Duodenal mucosa (tissue), 2 donors: ENCODE results near the gene PHKA2.
"Not testable (repeated sequence)": the region's sequence is repeated elsewhere in the genome, so short reads cannot be mapped to it uniquely, and the experiment has no call there.

ENCODE experiments used
- H3K27ac ChIP-seq: one replicate; pipeline ENCODE4 v1.7.0; 2013; ENCODE audit warnings: low read depth, low read length
- H3K27me3 ChIP-seq, 2 donors: one replicate each; pipeline ENCODE4 v1.7.0; 2013; ENCODE audit warnings: low read length in 2 of 2, control low read depth in 1 of 2; ENCODE audit not compliant: insufficient read depth in 2 of 2, control insufficient read depth in 1 of 2
- H3K36me3 ChIP-seq, 2 donors: one replicate each; pipeline ENCODE4 v1.7.0; 2013; ENCODE audit warnings: low read length in 2 of 2, control low read depth in 1 of 2; ENCODE audit not compliant: insufficient read depth in 2 of 2, control insufficient read depth in 1 of 2
- H3K4me1 ChIP-seq, 2 donors: one replicate each; pipeline ENCODE4 v1.7.0; 2013; ENCODE audit warnings: low read length in 2 of 2, control low read depth in 1 of 2; ENCODE audit not compliant: insufficient read depth in 2 of 2, control insufficient read depth in 1 of 2
- H3K4me3 ChIP-seq, 2 donors: one replicate each; pipeline ENCODE4 v1.7.0; 2013; ENCODE audit warnings: low read length in 2 of 2, low read depth in 1 of 2
- H3K9ac ChIP-seq, 2 donors: one replicate each; pipeline ENCODE4 v1.7.0; 2013; ENCODE audit warnings: low read length in 2 of 2, low read depth in 1 of 2
- H3K9me3 ChIP-seq, 2 donors: one replicate each; pipeline ENCODE4 v1.7.0; 2013; ENCODE audit warnings: low read length in 2 of 2, control low read depth in 1 of 2; ENCODE audit not compliant: control insufficient read depth in 1 of 2

The PHKA2 gene

GRCh38 chrX:18847901-18848300 is 136.0 kb downstream of the PHKA2 start:
- not testable (repeated sequence) for H3K4me3 ChIP-seq, H3K27me3 ChIP-seq, H3K4me1 ChIP-seq, H3K36me3 ChIP-seq, H3K27ac ChIP-seq, H3K9ac ChIP-seq, H3K9me3 ChIP-seq
